PC-9 (cell line): Measurements from ENCODE around the gene EPHX1. TPM values are rescaled to one million over a fixed set of nuclear protein-coding genes. Genes with fewer than 3 reads are reported as not detected.

Experiments
- BruUV-seq: library from RNA; stranded (reverse); fragments of 400-500 nt; replicated peaks from 2 replicates; lab custom pipeline; 2021; lab: Mats Ljungman, UMichigan
- CTCF ChIA-PET: fragments of 300-600 bp; sonication (Branson Sonifier 250); formaldehyde crosslinking; loops from one replicate; lab custom pipeline; 2022; ENCODE audit warnings: antibody characterized with exemption; lab: Charles Lee
- POLR2A ChIA-PET: fragments of 300-600 bp; sonication (Branson Sonifier 250); formaldehyde crosslinking; loops from one replicate; lab custom pipeline; 2022; ENCODE audit warnings: antibody characterized with exemption; ENCODE audit not compliant: unreplicated experiment; lab: Charles Lee
- DNase-seq, 2 experiments: peaks; one replicate each; pipeline versions ENCODE4 v3.0.0 to v3.0.0-alpha.2; 2015 to 2022; ENCODE audit warnings: mixed read lengths in 1 of 2
- H2AFZ ChIP-seq: fragments of 200-600 bp; sonication (generic); 2 replicates; pipeline ENCODE4 v1.8.1; 2017; ENCODE audit warnings: antibody characterized with exemption
- H3F3A ChIP-seq: fragments of 200-600 bp; sonication (generic); 2 replicates; pipeline ENCODE4 v1.8.1; 2017; ENCODE audit warnings: antibody characterized with exemption, mild to moderate bottlenecking, low read depth; ENCODE audit not compliant: insufficient read depth
- H3K27ac ChIP-seq: fragments of 200-600 bp; sonication (generic); 2 replicates; pipeline ENCODE4 v1.6.1; 2016; ENCODE audit warnings: mixed run types
- H3K27me3 ChIP-seq: fragments of 200-600 bp; sonication (generic); 2 replicates; pipeline ENCODE4 v1.6.1; 2016; ENCODE audit warnings: low read depth, mixed run types; ENCODE audit not compliant: insufficient read depth
- H3K36me3 ChIP-seq: fragments of 200-600 bp; sonication (generic); 2 replicates; pipeline ENCODE4 v1.6.1; 2016; ENCODE audit warnings: low read depth, mixed run types
- H3K4me1 ChIP-seq: fragments of 200-600 bp; sonication (generic); replicated peaks from 2 replicates; pipeline ENCODE4 v1.6.1; 2016; ENCODE audit warnings: mixed run types; ENCODE audit not compliant: insufficient read depth
- H3K4me2 ChIP-seq: fragments of 200-600 bp; sonication (generic); 2 replicates; pipeline ENCODE4 v1.6.1; 2017; ENCODE audit warnings: mixed run types
- H3K4me3 ChIP-seq: fragments of 200-600 bp; sonication (generic); 2 replicates; pipeline ENCODE4 v1.6.1; 2016; ENCODE audit warnings: mixed run types
- H3K79me2 ChIP-seq: fragments of 200-600 bp; sonication (generic); 2 replicates; pipeline ENCODE4 v1.6.1; 2017; ENCODE audit warnings: low read depth, mixed run types
- H3K9me2 ChIP-seq: fragments of 200-600 bp; sonication (generic); 2 replicates; pipeline ENCODE4 v1.8.1; 2017; ENCODE audit warnings: mild to moderate bottlenecking; ENCODE audit not compliant: insufficient read depth
- H3K9me3 ChIP-seq: fragments of 200-600 bp; sonication (generic); 2 replicates; pipeline ENCODE4 v1.8.1; 2016; ENCODE audit warnings: low read depth; ENCODE audit not compliant: insufficient read depth
- H4K20me1 ChIP-seq: fragments of 200-600 bp; sonication (generic); 2 replicates; pipeline ENCODE4 v1.8.1; 2017; ENCODE audit not compliant: insufficient read depth
- CTCF ChIP-seq: fragments of 200-600 bp; sonication (generic); conservative IDR thresholded peaks from 2 replicates; pipeline ENCODE4 v1.6.1; 2017; ENCODE audit warnings: mixed run types, antibody characterized with exemption, mild to moderate bottlenecking, moderate library complexity
- EZH2 ChIP-seq: fragments of 200-600 bp; sonication (generic); IDR thresholded peaks from 2 replicates; pipeline ENCODE4 v1.8.0; 2017; ENCODE audit warnings: antibody characterized with exemption, low read depth
- intact Hi-C: fragments of 100-400 bp; cut with micrococcal nuclease; formaldehyde crosslinking; loops from one replicate; pipeline ENCODE4 v1.10.0; 2022; ENCODE audit not compliant: unreplicated experiment
- total RNA-seq: library from RNA; stranded (reverse); gene quantifications from 2 replicates; pipeline ENCODE4 v1.2.3, GENCODE V29; 2021

The EPHX1 gene
- total RNA-seq, 1 experiment from 2014 or later = 313 TPM

GRCh38 chr1:225877580-225877979, 67.7 kb downstream of the EPHX1 start:
- H3K27me3 ChIP-seq = no peaks in the 10 kb centered on the region
- TF ChIP-seq EZH2 = no peak
- peak; percentile 60 for TF ChIP-seq CTCF
- no peak overlapping the region for H3K27ac ChIP-seq
- H2AFZ ChIP-seq = no peak overlapping the region
- H3K4me2 ChIP-seq = 0 out of 2 replicates have a peak overlapping the region, but pooled peaks have one; percentile 12
- H3F3A ChIP-seq = peaks cover 66% of the 10 kb centered on the region
- intact Hi-C loops = loop anchor here (5.0 kb wide), 1 partner anchor 220 kb away; no protein-coding TSS in a partner anchor
- H3K79me2 ChIP-seq = peaks cover 68% of the 10 kb centered on the region
- H3K36me3 ChIP-seq = peaks cover 10% of the 10 kb centered on the region; the same call in 1 of the 2 replicates
- peak in 1 of 2 experiments; percentile 62 for DNase-seq
- no peaks in the 10 kb centered on the region for H3K9me2 ChIP-seq
- ChIA-PET CTCF (no interaction called here), POLR2A (interaction anchor here (0.8 kb wide), 1 partner anchor 64 kb away, joined by 6 read pairs; no protein-coding TSS in a partner anchor)
- H3K4me3 ChIP-seq = no peak overlapping the region
- H3K9me3 ChIP-seq = no peaks in the 10 kb centered on the region
- no TSS peak for BruUV-seq
- peaks cover 81% of the 10 kb centered on the region for H3K4me1 ChIP-seq
- 0 out of 2 replicates have a peak, but pooled peaks cover 12% of the 10 kb centered on the region for H4K20me1 ChIP-seq

- no peak for TF ChIP-seq EZH2
- no peak for TF ChIP-seq CTCF
- H3K27ac ChIP-seq = no peak overlapping the region
- no peak overlapping the region for H2AFZ ChIP-seq
- H3K79me2 ChIP-seq = peaks cover 68% of the 10 kb centered on the region
- intact Hi-C loops = loop anchor here (5.0 kb wide), 1 partner anchor 221 kb away; no protein-coding TSS in a partner anchor
- ChIA-PET CTCF (no interaction called here), POLR2A (no interaction called here)
- peaks cover 75% of the 10 kb centered on the region for H3K4me1 ChIP-seq
- no peaks in the 10 kb centered on the region for H3K9me3 ChIP-seq
- H3F3A ChIP-seq = peaks cover 64% of the 10 kb centered on the region
- no peak overlapping the region for H3K4me2 ChIP-seq
- H4K20me1 ChIP-seq = 0 out of 2 replicates have a peak, but pooled peaks cover 12% of the 10 kb centered on the region
- H3K36me3 ChIP-seq = peaks cover 6% of the 10 kb centered on the region; the same call in 1 of the 2 replicates
- H3K9me2 ChIP-seq = no peaks in the 10 kb centered on the region
- no peak for DNase-seq
- no peak overlapping the region for H3K4me3 ChIP-seq
- H3K27me3 ChIP-seq = no peaks in the 10 kb centered on the region
- BruUV-seq = no TSS peak
Observed at GRCh38 chr1:225878282-225878681, 68.4 kb downstream of the EPHX1 start.

GRCh38 chr1:225879521-225880221, 69.7 kb downstream of the EPHX1 start:
- no peaks in the 10 kb centered on the region for H3K9me2 ChIP-seq
- no peaks in the 10 kb centered on the region for H3K9me3 ChIP-seq
- peak overlapping the region; percentile 94 for H3K4me2 ChIP-seq
- H3K27ac ChIP-seq = no peak overlapping the region
- H3K4me1 ChIP-seq = peaks cover 69% of the 10 kb centered on the region
- intact Hi-C loops = loop anchor here (2.0 to 5.0 kb wide), 3 partner anchors 97 to 222 kb away; partner anchors contain the start of gene H3-3A
- H3F3A ChIP-seq = peaks cover 56% of the 10 kb centered on the region
- H4K20me1 ChIP-seq = 0 out of 2 replicates have a peak, but pooled peaks cover 12% of the 10 kb centered on the region
- DNase-seq = peak; percentile 54 to 72
- no TSS peak for BruUV-seq
- no peak overlapping the region for H3K4me3 ChIP-seq
- no peak overlapping the region for H2AFZ ChIP-seq
- TF ChIP-seq EZH2 (no peak), CTCF (no peak)
- no peaks in the 10 kb centered on the region for H3K27me3 ChIP-seq
- H3K79me2 ChIP-seq = peaks cover 56% of the 10 kb centered on the region
- peaks cover 6% of the 10 kb centered on the region; the same call in 1 of the 2 replicates for H3K36me3 ChIP-seq
- CTCF ChIA-PET = interaction anchor here (0.6 kb wide), 1 partner anchor 8 kb away, joined by 3 read pairs; no protein-coding TSS in a partner anchor
- POLR2A ChIA-PET = interaction anchor here (0.6 kb wide), 1 partner anchor 414 kb away, joined by 3 read pairs; no protein-coding TSS in a partner anchor
